Measurements from ENCODE around the gene PALD1.

- TF ChIP-seq, protein P1, sequence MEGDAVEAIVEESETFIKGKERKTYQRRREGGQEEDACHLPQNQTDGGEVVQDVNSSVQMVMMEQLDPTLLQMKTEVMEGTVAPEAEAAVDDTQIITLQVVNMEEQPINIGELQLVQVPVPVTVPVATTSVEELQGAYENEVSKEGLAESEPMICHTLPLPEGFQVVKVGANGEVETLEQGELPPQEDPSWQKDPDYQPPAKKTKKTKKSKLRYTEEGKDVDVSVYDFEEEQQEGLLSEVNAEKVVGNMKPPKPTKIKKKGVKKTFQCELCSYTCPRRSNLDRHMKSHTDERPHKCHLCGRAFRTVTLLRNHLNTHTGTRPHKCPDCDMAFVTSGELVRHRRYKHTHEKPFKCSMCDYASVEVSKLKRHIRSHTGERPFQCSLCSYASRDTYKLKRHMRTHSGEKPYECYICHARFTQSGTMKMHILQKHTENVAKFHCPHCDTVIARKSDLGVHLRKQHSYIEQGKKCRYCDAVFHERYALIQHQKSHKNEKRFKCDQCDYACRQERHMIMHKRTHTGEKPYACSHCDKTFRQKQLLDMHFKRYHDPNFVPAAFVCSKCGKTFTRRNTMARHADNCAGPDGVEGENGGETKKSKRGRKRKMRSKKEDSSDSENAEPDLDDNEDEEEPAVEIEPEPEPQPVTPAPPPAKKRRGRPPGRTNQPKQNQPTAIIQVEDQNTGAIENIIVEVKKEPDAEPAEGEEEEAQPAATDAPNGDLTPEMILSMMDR (IDR thresholded peaks at IDR 0.05): no peak
- no peak for TF ChIP-seq POLR2A (IDR thresholded peaks at IDR 0.05)
These were observed 54.1 kb downstream of the PALD1 start for GRCh38 chr10:70532554-70533188.

Measured in lower leg skin (tissue), 3 donors.